GM12873 (cell line): ENCODE measurements around the gene SLBP.
A peak's percentile ranks its signal among the peaks of the same experiment; 100 is the strongest.

Experiments
- CTCF ChIP-seq: IDR thresholded peaks from 2 replicates; pipeline ENCODE4 v1.5.1; 2012; ENCODE audit warnings: low read depth, mild to moderate bottlenecking, moderate library complexity, low read length, control low read depth; ENCODE audit not compliant: insufficient read depth; ENCODE audit errors: missing control alignments

SLBP gene

DNA sequence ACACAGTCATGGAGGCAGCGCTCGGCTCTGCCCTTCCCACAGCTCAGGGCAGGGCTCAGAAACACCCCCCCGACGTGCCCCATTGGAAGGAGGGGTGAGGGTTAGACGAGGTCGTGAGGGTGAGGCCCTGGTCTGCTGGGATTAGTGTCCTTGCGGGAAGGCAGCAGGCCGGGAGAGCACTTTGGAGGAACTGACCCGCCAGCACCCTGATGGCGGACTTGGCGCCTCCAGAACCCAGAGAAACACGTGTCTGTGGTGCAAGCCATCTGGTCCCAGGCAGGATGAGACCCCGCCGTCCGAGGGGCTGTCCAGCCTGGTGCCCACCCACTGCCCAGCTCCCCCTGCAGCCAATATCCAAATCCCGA lies 35.5 kb upstream of the SLBP start:
- no peak for TF ChIP-seq CTCF

DNA sequence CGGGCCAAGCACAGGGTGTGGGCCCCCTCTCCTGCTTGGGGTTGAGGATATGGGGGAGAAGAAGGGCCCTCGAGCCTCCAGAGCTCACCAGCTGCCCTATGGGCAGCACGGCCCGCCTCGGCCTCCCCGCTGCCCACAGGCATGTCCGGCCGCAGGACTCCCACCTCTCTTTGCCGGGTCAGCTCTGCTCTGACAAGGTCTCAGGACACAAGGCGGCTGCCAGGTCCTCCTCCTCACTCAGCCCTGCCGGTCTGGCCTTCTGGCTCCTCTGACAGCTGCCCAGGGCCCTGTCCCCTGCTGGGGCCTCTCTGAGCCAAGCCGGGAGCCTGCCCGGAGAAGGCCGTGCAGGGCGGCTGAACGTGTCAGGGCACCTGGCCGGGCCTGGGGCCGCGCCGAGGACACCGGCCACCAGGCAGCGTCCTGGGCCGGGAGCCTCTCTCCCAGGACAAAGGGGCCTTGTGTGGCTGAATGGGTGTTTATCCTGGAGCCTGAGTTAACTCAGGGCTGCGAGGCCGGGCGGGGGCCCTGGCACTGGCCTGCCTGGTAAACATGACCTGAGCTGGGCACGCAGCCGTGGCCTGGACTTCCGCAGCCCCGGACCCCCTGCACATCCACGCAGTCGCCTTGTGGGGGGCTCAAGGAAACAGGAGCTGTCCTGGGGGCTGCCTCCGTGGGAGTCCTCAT lies 34.9 kb upstream of the SLBP start:
- no peak for TF ChIP-seq CTCF

GRCh38 chr4:1746265-1746691 lies 34.2 kb upstream of the SLBP start:
- peak; percentile 84 for TF ChIP-seq CTCF

- no peak for TF ChIP-seq CTCF
These were observed 33.6 kb upstream of the SLBP start for GRCh38 chr4:1745697-1746096.

DNA sequence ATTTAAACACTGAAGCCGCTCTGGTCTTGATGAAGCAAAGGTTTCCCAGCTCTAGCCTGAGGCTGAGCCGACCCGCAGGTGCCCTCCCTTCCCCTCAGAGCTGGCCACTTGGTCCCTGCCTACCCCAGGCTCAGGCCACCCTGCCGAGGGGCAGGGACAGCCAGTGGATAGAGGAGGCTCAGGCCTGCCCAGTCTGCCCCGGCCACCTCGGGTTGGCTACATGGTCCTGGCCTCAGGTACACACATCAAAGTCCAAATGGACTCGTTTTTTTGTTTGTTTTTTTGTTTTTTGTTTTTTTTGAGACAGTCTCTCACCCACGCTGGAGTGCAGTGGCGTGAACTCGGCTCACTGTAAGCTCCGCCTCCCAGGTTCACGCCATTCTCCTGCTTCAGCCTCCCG lies 33.0 kb upstream of the SLBP start:
- no peak for TF ChIP-seq CTCF

DNA sequence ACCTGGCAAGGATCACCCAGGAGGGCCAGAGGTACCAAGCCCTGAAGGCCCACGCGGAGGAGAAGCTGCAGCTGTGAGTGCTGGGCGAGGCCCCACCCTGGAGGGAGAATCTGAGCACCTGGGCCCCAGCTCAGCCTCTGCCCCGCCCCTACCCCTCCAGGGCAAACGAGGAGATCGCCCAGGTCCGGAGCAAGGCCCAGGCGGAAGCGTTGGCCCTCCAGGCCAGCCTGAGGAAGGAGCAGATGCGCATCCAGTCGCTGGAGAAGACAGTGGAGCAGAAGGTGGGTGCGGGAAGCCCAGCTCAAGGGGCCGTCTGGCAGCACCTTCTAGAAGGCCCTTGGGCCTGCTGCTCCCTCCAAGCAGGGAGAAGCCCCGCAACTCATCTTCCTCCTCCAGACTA lies 32.4 kb upstream of the SLBP start:
- no peak for TF ChIP-seq CTCF

- no peak for TF ChIP-seq CTCF
These were observed 31.9 kb upstream of the SLBP start for GRCh38 chr4:1743975-1744374.
